Measurements from ENCODE around the gene AXL. TPM values are rescaled to one million over a fixed set of nuclear protein-coding genes. Genes with fewer than 3 reads are reported as not detected.

Gene AXL
- total RNA-seq, 1 donor from 2014 or later, result not detected

GRCh38 chr19:41249707-41250423 lies 30.8 kb downstream of the AXL start:
- ATAC-seq (ENCODE audit: low read depth) (no peak), DNase-seq (no peak)
- no peaks in the 10 kb centered on the region for H3K9me3 Mint-ChIP-seq
- no peak for TF ChIP-seq CTCF (IDR thresholded peaks at IDR 0.05)
- CTCF ChIA-PET, result no interaction called here
- POLR2A ChIA-PET, result no interaction called here
- intact Hi-C loops (cut with micrococcal nuclease), result no loop called here
- no peak overlapping the region for H3K4me3 Mint-ChIP-seq
- no peaks in the 10 kb centered on the region for H3K36me3 Mint-ChIP-seq (ENCODE audit: low read depth)
- no peaks in the 10 kb centered on the region for H3K4me1 Mint-ChIP-seq
- no peak overlapping the region for H3K27ac Mint-ChIP-seq
- H3K27me3 Mint-ChIP-seq, result peaks cover 10% of the 10 kb centered on the region

GRCh38 chr19:41253660-41254059 lies 34.6 kb downstream of the AXL start:
- peaks cover 10% of the 10 kb centered on the region for H3K27me3 Mint-ChIP-seq
- H3K27ac Mint-ChIP-seq, result no peak overlapping the region
- TF ChIP-seq CTCF (IDR thresholded peaks at IDR 0.05), result no peak
- CTCF ChIA-PET, result no interaction called here
- intact Hi-C loops (cut with micrococcal nuclease), result no loop called here
- H3K9me3 Mint-ChIP-seq, result peaks cover under 1% of the 10 kb centered on the region
- POLR2A ChIA-PET, result no interaction called here
- H3K4me1 Mint-ChIP-seq, result no peaks in the 10 kb centered on the region
- no peaks in the 10 kb centered on the region for H3K36me3 Mint-ChIP-seq (ENCODE audit: low read depth)
- ATAC-seq (ENCODE audit: low read depth) (no peak), DNase-seq (no peak)
- no peak overlapping the region for H3K4me3 Mint-ChIP-seq

- ChIA-PET POLR2A (interaction anchor here (0.7 kb wide), 2 partner anchors 451 to 984 kb away, joined by 3 read pairs; no protein-coding TSS in a partner anchor), CTCF (interaction anchor here (0.7 kb wide), 1 partner anchor 97 kb away, joined by 3 read pairs; no protein-coding TSS in a partner anchor)
- Mint-ChIP-seq H3K36me3 (ENCODE audit: low read depth) (no peaks in the 10 kb centered on the region), H3K27me3 (peaks cover 8% of the 10 kb centered on the region), H3K9me3 (peaks cover 2% of the 10 kb centered on the region), H3K27ac (no peak overlapping the region), H3K4me1 (no peaks in the 10 kb centered on the region), H3K4me3 (no peak overlapping the region)
- no peak for TF ChIP-seq CTCF (IDR thresholded peaks at IDR 0.05)
- DNase-seq, result no peak
- intact Hi-C loops (cut with micrococcal nuclease), result no loop called here
- ATAC-seq (ENCODE audit: low read depth), result no peak
These were observed 36.1 kb downstream of the AXL start for GRCh38 chr19:41255171-41255570.

GRCh38 chr19:41261474-41262190 lies 42.6 kb downstream of the AXL start:
- DNase-seq (no peak), ATAC-seq (ENCODE audit: low read depth) (no peak)
- H3K4me1 Mint-ChIP-seq, result peaks cover 35% of the 10 kb centered on the region
- CTCF ChIA-PET, result interaction anchor here (1.1 to 3.9 kb wide), 6 partner anchors 47 to 336 kb away, joined by 3 to 30 read pairs (median 7); no protein-coding TSS in a partner anchor
- peak overlapping the region; percentile 99 for H3K27ac Mint-ChIP-seq
- peaks cover 2% of the 10 kb centered on the region for H3K9me3 Mint-ChIP-seq
- no peaks in the 10 kb centered on the region for H3K27me3 Mint-ChIP-seq
- TF ChIP-seq CTCF (IDR thresholded peaks at IDR 0.05), result no peak
- intact Hi-C loops (cut with micrococcal nuclease), result loop anchor here (1.0 to 10.0 kb wide), 9 partner anchors 57 to 1419 kb away; partner anchors contain the start of genes CEACAM21, DMAC2 and EGLN2
- peak overlapping the region; percentile 96 for H3K4me3 Mint-ChIP-seq
- H3K36me3 Mint-ChIP-seq (ENCODE audit: low read depth), result peaks cover 25% of the 10 kb centered on the region
- POLR2A ChIA-PET, result interaction anchor here (0.9 to 5.5 kb wide), 9 partner anchors 36 to 691 kb away, joined by 3 to 69 read pairs (median 40); partner anchors contain the start of genes B9D2, CCDC97, RAB4B and TGFB1

Measured in activated B cell treated with CpG ODN at 0.5 μM for 24 hours (primary cell).